NCI-H1436 treated with DMSO at 0.1 percent for 48 hours (cell line): ENCODE measurements around the gene CCDC33.
"Not testable (repeated sequence)": the region's sequence is repeated elsewhere in the genome, so short reads cannot be mapped to it uniquely, and the experiment has no call there.

Experiments used
- DNase-seq: peaks from one replicate; lab custom pipeline; 2025; lab: John Stamatoyannopoulos, UW

Gene CCDC33

GRCh38 chr15:74336061-74337005 lies 100.2 kb downstream of the CCDC33 start:
- DNase-seq = no peak

DNA sequence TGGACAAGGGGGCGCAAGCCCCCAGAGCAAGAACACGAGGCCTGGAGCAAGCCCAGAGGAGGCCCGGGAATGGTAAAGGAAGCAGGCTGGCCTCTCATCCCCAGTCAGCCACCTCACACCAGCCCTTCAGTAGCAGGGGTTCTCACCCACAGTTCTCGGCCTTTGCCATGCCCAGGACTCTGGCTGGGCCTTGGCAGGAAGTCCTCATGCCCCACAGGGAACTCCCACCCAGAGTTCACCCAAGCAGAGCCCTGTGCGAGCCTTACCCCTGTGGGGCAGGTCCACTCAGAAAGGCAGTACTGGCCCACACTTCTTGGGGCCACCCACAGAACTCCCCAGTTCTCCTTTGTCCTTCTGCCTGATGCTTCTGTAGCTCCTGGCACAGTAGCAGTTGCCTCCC lies 101.0 kb downstream of the CCDC33 start:
- no peak for DNase-seq

DNA sequence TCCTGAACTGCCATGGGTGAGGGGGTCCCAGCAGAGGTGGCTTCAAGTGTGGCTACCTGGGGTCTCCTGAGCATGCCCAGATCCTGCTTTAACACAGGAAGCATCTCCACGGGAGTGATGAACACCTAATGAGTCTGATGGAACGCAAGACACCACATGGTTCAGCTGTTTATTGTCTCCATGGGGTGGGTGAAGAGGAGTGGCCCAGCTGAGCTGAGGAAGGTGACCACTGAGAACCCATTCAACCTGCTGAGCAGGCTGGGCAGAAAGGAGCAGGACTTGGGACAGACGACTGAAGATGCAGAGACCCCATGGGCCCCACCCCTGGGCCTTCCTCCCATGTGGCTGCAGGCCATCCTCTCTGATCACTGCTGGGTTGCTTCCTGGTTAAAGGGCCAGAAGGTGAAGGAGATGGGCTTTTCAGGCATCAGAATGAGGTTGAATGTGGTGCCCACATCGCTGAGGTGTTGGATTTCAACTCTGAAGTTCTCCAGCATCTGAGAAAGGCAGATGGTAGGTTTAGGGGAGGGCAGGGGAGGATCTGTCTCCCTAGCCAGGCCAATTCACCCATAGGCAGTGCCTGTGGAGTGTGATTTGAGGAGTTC lies 101.6 kb downstream of the CCDC33 start:
- no peak for DNase-seq

DNA sequence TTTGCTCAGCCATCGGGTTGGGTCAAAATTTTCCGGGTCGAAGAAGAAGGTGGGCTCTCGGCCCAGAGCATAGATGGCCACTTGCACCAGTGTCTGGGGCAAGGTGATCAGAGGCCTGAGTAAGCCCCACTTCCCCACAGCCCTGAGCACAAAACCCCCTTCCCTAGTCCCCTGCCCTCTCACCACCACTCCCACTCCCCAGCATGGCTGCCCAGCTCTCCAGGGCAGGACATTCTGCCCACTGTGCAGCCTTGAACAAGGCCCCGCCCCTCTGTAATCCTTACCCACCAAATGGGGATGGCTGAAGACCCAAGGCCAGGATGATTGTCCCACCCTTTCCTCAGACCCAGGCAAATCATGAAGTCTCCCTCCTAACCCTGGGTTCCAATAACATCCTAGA lies 102.5 kb downstream of the CCDC33 start:
- DNase-seq = no peak

DNA sequence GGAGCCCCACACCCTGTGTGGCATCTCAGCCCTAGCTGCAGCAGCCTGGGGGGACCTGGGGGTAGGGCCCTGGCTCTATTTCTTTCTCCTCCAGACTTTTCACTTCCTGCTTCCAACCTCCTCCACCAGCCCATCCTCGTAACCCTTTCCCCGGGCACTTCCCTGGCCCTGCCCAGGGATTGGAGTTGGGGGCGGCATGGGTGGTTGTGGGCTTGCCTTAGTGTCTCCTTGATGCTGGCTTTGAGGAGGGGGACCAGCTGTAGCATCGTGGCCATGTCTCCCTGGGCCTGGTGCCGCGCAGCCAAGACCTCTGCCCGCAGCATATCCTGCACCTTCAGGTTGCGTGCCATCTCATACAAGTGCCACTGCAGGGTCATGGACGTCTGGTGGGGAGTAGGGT lies 103.2 kb downstream of the CCDC33 start:
- DNase-seq = no peak

- DNase-seq = no peak
These were observed 104.0 kb downstream of the CCDC33 start for GRCh38 chr15:74340150-74340549.

DNA sequence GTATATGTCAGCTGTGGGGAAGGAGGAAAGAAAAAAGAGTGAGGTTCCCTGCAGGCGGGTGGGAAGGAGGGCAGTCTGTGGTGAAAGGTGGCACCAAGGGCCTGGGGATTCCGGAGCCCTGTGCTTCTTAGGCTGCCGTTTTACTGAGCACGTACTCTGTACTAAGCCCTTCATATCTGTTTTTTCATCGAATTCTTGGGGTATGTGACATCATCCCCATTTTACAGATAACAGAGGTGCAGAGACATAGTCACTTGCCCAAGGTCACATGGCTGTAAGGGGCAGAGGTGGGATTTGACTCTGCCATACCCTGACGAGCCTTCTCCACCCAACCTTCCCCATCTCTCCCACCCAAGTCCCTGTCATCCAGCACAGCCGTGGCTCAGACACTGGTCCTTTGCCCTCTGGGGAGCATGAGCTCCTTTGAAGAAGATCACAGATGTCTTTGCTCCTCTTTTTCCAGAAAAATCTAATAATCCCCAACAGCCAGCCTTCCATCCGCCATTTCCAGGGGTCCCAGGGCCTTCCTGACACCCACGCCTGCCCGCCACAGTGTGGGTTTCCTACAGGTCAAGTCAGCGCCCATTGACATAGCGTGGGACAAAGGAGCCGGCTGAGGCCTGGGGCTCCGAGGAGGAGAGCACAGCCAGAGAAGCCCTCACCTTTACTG lies 107.1 kb downstream of the CCDC33 start:
- no peak for DNase-seq

DNA sequence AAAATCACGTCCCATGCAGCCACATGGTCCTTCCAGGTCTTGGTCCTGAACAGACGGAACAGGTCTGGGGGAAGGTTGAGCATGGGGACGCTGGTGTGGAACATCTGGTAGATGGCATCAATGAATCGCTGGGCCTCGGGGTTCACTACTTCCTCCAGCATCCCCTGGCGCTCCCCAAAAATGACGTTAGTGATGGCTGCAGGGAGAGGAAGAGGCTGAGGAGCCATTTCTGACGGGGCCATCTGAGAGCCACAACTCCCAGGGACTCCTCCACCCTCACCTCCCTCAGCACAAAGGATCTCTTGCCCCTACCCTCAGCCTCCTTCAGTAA lies 107.6 kb downstream of the CCDC33 start:
- DNase-seq = no peak

DNA sequence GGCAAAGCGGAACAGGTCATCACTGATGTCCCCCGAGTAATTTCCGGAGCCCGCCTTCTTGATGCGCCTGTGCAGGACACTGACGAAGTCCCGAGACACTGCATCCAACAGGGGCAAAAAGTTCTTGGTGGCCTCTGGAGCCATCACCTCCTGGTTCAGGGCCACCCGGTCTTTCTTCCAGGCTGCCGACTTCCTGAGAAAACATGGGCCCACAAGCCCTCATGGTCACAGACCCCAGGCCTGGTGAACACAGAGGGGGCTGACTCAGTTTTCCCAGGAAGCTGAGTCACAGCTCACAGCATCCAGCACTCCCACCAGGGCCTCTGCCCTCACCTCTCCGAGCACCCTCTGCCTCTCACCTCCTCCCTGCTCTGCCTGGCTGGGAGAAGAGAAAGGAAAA lies 108.9 kb downstream of the CCDC33 start:
- DNase-seq = no peak

- no peak for DNase-seq
These were observed 111.7 kb downstream of the CCDC33 start for GRCh38 chr15:74347757-74348250.

DNA sequence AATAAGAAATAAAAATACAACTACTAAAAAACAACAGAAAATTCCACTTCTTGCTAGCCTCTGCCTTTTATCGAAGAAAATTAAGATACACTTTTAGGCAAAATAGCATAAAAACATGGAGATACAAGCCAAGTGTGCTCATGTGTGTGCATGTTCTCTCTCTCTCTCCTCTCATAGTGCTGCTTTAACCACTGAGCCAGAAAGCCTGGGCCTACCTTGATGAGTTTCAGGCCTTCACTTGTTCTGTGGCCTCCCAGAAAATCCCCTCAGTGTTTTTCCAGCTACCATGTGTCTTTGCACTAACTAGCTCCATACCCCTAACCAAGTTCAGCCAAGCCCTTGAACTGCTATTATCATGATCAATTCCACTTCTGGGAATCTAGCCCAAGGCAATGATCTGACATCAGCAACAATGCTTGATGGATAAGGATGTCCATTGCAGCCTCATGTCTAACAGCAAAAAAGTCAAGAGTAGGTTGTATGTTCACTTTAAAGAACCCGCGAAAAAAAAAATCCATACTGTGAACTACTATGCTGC lies 113.2 kb downstream of the CCDC33 start:
- DNase-seq = no peak

DNA sequence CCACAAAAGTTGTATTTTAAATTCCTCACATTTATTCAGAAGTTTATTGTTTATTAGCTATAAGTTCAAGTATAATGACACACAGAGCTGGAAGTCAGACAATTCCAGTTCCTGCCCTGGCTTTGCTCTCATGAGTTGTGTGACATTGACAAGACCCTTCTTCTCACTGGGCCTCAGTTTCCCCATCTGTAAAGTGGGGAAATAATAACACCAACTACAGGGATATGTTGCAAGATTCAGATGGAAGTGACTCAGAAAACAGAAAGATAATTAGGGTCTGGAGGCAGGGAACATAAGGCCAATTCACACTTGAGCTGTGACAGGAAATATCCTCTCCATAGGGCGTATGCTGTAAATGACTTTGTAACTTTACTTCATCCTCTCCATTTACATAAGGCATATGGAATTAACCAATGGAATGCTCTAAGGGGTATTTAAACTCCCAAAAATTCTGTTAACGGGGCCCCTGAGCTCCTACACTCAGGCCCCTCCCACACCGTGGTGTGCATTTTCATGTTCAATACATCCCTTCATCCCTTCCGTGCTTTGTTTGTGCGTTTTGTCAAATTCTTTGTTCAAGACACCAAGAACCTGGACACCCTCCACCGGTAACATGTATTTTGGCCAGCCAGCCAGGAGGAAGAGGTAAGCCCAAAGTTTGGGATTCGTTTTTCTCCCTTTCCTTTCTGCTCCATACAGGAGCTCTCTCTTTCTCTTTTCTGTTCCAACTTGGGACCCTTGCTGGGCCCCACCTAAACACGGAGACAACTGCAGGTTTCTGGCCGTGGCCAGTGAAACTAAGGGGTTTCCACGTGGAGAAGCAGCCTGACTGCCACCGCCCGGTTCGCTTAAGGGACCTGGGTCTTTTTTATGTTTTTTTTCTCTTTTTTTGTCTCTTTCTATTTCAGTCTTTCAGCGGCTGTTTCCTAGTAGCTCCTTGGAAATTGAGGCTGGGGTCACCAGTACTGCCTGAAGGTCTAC lies 114.5 kb downstream of the CCDC33 start:
- DNase-seq = no peak

GRCh38 chr15:74351670-74352069 lies 115.5 kb downstream of the CCDC33 start:
- no peak for DNase-seq

- no peak for DNase-seq
These were observed 116.3 kb downstream of the CCDC33 start for GRCh38 chr15:74352393-74352910.

DNA sequence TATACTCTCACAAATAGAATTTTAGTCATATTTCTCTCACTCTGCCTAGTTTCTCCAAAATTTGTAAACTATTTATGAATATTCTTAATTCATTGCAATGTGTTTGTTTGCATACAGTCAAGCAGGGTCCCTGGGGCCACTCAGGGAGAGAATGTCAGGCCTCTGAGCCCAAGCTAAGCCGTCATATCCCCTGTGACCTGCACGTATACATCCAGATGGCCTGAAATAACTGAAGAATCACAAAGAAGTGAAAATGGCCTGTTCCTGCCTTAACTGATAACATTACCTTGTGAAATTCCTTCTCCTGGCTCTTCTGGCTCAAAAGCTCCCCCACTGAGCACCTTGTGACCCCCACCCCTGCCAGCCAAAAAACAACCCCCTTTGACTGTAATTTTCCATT lies 117.9 kb downstream of the CCDC33 start:
- not testable (repeated sequence) for DNase-seq

DNA sequence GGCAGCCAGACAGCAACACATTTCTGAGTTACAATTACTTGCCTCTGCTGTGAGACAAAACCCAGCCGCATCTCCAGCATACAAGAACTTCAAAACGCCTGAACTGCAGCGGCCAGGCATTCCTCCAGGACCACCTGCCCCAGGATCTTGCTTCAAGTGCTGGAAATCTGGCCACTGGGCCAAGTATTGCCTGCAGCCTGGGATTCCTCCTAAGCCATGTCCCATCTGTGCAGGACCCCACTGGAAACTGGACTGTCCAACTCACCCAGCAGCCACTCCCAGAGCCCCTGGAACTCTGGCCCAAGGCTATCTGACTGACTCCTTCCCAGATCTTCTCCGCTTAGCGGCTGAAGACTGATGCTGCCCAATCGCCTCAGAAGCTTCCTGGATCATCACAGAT lies 119.9 kb downstream of the CCDC33 start:
- DNase-seq = not testable (repeated sequence)

- not testable (repeated sequence) for DNase-seq
These were observed 121.4 kb downstream of the CCDC33 start for GRCh38 chr15:74357514-74357913.

GRCh38 chr15:74359376-74359775 lies 123.2 kb downstream of the CCDC33 start:
- DNase-seq = not testable (repeated sequence)

DNA sequence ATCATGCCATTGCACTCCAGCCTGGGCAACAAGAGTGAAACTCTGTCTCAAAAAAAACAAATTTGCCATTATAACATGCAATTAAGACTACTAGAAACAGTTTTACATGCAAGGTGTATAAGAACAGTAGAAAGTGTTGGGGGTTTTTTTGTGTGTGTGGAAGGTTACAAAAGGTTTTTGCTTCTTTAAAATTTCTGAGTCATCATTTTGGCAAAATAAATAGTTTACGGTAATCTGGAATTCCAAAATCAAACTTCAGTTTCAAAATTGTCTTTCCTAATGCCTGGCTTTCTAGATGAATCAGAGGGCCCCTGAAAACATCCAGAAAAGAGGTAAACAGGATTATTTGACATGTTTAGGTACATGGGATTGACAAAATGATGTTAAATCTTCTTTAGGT lies 124.7 kb downstream of the CCDC33 start:
- not testable (repeated sequence) for DNase-seq

DNA sequence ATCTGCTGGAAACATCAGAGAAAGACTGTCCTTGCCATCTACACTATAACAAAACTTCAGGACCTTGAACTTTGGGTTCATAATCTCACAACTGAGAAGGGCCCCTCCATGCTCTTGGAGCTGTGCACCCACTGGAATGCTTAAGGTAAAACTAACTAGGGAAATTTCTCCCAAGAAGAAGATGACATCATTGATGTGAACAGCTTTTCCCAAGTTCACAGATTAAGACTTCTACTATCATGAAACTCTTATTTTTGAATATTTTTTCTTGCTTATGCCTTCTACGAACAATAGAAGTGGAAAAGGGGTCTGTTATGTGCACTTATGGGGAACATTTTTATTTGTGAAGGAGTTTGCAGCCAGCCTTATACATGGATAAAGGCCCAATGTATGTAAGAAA lies 126.4 kb downstream of the CCDC33 start:
- DNase-seq = no peak

DNA sequence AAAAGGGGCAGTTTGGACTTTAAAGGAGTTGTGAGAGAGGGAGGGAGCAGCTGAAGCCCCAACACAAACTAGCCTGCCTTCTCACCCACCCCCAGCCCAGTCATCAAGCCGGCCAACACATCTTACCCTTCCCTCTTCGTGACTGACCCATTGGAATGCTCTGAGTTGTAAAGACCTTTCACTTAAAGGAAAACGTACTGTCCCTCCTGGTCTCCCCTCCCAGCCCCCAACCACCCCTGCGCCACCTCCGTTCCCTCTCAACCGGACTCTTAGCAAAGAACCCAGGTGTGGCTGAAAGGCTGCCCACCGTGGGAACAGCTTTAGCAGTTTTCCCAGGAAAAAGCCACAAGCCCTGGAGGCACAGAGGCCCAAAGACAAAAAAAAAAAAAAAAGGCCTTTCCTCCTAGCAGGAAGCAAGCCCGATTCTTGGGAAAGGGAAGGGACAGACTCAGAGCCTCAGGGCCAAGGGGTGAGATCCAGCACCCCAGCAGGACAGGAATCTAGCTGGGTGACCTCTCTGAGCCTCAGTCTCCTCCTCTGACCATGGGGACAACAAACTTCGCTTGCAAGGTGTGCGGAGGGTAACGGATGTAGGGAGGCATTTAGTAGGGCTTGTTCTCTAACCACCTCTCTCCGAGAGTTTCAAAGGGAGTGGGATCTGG lies 128.9 kb downstream of the CCDC33 start:
- no peak for DNase-seq
